HG03095 (cell line): ENCODE data around the gene HHLA2.

Source experiments
- ATAC-seq: cut with Tn5 transposase; IDR thresholded peaks from one replicate; pipeline ENCODE4 v1.9.1; 2021; ENCODE audit warnings: moderate library complexity; ENCODE audit not compliant: unreplicated experiment

HHLA2 gene

DNA sequence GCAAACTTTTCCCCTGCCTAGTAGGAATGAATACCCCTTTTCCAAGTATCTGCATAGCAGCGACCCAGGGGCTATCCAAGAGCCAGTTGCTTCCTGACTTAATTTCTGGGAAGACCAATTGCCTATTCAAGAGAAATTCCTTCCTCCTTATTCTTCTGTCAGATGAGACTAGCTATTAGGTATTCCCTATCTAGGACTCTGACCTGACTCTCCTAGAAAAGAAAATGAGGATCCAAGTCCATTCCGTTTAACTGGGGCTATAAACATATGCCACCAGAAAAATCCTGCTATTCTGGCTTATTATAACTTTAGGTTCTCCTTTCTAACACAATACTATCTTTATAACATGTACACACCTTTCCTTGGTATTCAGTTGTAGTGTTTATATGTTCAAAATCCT is 1.7 kb downstream of the HHLA2 start:
- no peak for ATAC-seq

DNA sequence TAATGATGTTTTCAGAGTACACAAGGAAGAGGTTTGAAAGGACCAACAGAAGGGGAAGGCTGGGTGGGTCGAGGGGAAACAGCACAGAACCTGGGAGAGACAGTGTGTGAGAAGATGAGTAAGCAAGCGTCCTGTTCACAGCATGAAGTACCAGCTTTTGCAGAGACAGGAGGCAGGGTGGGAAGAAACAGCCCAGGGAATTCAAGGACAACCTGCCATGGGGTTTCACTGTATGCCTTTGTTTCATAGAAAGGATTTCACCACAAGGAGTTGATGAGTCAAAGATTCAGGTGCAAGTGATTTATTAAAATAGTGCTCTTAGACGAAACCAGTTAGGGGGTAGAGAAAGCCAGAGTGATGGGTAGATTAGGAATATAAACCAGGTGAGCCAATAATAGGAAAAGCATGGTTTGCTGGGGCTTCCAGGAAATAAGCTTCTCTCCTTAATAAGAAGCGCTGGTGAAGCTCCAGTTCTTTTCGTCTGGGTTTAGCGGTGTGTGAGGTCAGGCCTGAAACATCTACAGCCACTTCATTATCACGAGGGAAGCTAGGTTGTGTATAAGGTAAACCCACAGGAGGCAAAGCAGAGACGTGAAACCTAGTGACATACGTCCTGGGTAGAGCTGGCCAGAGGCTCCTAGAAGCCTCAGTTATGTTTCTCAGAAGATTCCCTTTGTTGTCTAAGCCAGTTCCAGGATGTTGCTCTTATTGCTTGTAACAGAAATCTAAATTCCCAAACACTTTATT is 3.9 kb downstream of the HHLA2 start:
- no peak for ATAC-seq

DNA sequence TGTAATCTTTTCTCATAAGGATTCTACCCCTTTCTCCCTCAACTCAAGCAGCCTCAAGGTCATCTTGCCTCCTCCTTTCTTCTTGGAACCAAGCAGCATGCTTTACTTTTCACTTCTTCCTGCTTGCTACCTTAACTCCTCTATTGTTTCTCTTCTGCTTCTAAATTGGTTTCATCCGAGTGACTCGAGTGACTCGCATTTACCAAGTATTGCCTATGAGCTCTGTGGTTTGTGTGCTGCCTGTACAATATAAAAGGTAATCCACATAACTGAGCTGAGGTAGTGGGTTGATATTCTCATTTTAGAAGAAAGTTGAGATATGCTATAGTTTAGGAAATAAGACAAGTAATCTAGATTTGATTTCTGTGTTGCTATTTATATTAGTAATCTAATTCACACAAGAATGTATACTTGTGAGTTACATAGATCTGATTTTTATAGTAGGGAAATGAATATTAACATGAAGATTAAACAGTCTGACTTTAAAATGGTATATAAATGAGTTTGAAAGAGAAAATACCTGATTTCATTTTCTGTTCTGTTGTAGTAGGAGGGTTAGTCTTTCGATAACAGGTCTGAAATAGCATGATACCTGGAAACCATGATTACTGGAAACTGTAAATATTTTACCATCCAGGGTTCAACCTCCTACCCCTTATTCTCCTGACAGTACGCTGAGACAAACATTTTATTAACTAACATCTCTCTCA is 5.5 kb downstream of the HHLA2 start:
- peak; percentile 65 for ATAC-seq

GRCh38 chr3:108302570-108302969 is 6.2 kb downstream of the HHLA2 start:
- ATAC-seq, result no peak

GRCh38 chr3:108305484-108306172 is 9.3 kb downstream of the HHLA2 start:
- no peak for ATAC-seq

GRCh38 chr3:108311797-108312196 is 15.4 kb downstream of the HHLA2 start:
- ATAC-seq, result no peak

- no peak for ATAC-seq
Observed at GRCh38 chr3:108312656-108313055, 16.3 kb downstream of the HHLA2 start.

DNA sequence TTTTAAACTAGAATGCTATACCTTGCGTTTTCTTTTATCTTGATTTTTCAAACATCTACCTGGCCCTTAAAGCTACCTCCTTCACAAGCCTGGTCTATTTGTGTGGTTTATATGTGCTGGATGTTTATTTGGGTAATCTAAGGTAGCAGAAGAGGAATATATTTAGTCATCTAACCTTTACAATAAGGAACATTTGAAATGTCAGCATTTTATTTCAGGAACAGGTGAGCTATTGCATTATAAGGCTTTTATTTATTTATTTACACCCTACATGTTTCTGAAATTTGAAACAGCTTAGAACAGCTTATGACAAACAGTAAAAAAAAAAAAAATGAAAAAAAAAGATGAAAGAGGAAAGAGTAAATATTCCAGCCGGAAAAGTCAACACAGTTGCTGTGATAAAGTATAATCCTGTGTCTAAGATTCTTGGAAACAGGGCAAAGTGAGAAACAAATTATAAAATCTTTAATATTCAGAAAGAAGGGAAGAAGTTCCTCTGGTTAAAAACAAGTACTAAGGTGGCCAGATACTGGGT is 19.5 kb downstream of the HHLA2 start:
- no peak for ATAC-seq

DNA sequence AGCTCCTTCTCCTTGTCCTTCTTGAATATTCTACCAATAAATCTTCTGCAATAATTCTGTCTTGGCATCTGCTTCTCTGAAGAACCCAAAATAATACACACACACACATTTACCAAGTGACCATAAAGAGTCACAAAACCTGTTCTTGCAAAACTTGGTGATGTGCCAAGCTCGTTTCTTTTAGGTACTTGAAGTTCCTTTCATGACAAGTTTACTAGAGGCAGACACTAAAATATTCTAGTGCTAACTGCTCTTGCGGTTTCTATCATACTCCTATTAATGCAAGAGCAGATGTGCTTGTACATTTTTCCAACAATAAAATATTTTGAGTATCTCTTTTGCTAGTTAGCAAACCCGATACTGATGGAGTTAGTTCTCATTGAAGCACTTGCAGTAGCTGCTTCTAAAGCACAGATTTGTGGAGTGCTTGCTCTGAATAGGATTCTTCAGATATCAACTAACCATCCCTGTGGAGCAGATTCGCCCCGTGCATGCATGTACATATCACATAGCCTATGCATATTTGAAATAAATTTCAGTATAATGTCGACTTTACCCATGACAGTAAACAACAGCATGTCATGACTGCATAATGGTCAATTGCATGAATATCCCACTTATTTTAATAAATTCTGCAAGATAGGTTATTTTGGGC is 23.2 kb downstream of the HHLA2 start:
- no peak for ATAC-seq

GRCh38 chr3:108320746-108321350 is 24.5 kb downstream of the HHLA2 start:
- no peak for ATAC-seq

- no peak for ATAC-seq
Observed at GRCh38 chr3:108322352-108322751, 26.0 kb downstream of the HHLA2 start.

DNA sequence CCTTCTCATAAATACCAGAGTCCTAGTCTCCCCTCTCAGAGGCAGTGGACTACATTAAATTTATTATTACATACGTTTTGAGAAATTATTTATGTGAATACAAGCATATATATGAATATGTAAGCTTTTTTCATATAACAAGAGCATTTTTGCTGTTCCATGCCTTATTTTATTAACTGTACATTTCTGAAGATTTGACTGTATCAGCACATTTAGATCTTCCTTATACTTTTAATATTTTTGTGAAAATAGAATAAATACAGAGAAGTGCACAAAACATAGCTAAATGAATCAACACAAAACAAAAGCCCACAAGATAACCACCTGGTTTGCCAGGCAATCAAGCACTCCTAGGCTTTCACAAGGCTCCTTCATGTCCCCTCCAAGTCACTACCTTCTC is 27.8 kb downstream of the HHLA2 start:
- ATAC-seq, result no peak

GRCh38 chr3:108327168-108327567 is 30.8 kb downstream of the HHLA2 start:
- ATAC-seq, result no peak

DNA sequence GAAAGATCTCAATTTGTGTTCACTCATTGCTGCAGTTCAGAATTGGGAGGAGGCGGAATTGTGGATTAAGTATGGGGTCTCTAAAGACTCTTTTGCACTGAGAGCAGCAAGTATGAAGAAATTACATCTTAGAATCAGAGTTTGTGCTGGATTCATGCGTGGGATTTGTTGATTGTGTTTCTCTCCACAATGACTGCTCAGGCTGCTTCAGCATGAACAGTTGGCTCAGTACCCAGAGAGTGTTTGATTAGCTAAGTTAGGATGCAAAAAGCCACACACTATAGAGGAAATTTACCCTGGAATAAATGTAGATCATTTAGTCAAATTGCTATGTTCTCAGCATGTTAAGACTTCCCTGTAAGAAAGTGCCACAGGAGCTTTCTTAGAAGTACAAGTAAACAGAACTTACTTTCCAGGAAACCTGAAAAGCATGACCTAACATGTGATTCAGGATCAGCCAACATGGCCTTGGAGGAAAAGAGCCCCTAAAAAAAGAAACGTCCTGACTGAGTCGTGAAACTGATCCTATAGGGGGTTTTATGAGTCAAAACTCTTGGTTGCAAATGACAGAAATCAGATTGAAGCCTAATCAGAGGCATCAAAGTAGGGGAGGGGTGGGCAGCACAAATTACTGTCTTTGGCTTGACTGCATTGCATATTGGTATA is 32.6 kb downstream of the HHLA2 start:
- ATAC-seq, result no peak

- no peak for ATAC-seq
Observed at GRCh38 chr3:108329508-108329907, 33.2 kb downstream of the HHLA2 start.

GRCh38 chr3:108329947-108330346 is 33.6 kb downstream of the HHLA2 start:
- ATAC-seq, result no peak

- no peak for ATAC-seq
Observed at GRCh38 chr3:108331792-108332191, 35.4 kb downstream of the HHLA2 start.

- no peak for ATAC-seq
Observed at GRCh38 chr3:108333961-108334360, 37.6 kb downstream of the HHLA2 start.

DNA sequence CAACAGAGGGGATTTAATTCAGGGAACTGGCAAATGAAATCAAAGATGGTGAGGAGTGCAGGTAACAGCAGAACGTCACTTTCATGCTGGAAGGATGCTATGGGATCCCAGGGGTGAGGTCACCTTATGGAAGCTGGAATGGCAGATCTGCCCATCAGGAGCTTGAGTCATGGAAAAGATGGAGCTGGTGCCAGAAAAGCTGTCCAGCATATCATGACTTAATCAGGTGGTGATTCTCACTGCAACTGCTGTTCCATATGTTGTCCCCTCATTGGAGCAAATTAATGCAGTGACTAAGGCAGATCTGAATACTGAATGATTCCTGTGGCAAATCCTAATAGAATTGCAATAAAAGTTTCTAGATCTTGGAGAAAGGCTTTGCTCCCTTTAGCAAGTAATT is 38.4 kb downstream of the HHLA2 start:
- no peak for ATAC-seq

GRCh38 chr3:108338901-108339545 is 42.7 kb downstream of the HHLA2 start:
- ATAC-seq, result no peak
